Right cardiac atrium (tissue), 5 donors: ENCODE results near the gene RPAP2. TPM values are rescaled to one million over a fixed set of nuclear protein-coding genes. Genes with fewer than 3 reads are reported as not detected.
"Not testable (repeated sequence)": the region's sequence is repeated elsewhere in the genome, so short reads cannot be mapped to it uniquely, and the experiment has no call there.

ENCODE experiments used
- ATAC-seq, 2 donors: fragments of 200-7000 bp; cut with Tn5 transposase; one replicate each; pipeline versions ENCODE4 v1.8.0 to v1.9.1; 2020; ENCODE audit warnings: moderate library complexity in 2 of 2, mild to moderate bottlenecking in 1 of 2
- DNase-seq, 3 donors: peaks; one replicate each; pipeline ENCODE4 v3.0.0-alpha.2; 2020
- H3K27ac ChIP-seq: one replicate; pipeline ENCODE4 v1.5.1; 2013; ENCODE audit warnings: mild to moderate bottlenecking, low read length, control low read depth, moderate library complexity
- H3K27me3 ChIP-seq: one replicate; pipeline ENCODE4 v1.6.1; 2013; ENCODE audit not compliant: control insufficient read depth, insufficient read depth
- H3K4me1 ChIP-seq: one replicate; pipeline ENCODE4 v1.6.1; 2013; ENCODE audit warnings: low read length; ENCODE audit not compliant: control insufficient read depth, insufficient read depth
- H3K4me3 ChIP-seq: one replicate; pipeline ENCODE4 v1.5.1; 2013; ENCODE audit warnings: low read length, control low read depth
- H3K9me3 ChIP-seq: one replicate; pipeline ENCODE4 v1.6.1; 2013; ENCODE audit warnings: low read length; ENCODE audit not compliant: control insufficient read depth
- WGBS: extraction: QIAGEN DNeasy Blood & Tissue Kit; methylation state at CpG from one replicate; pipeline ENCODE4 v1.1.7; 2013; 5-methylcytosine and 5-hydroxymethylcytosine counted together
- intact Hi-C, 4 donors: fragments of 100-400 bp; cut with DNase I; formaldehyde crosslinking; loops; one replicate each; pipeline versions ENCODE4 v1.11.0 to v1.14.0; 2022 to 2023
- polyA plus RNA-seq: library from polyadenylated mRNA; stranded (reverse); fragments of 200-250 nt; gene quantifications from one replicate; pipeline ENCODE4 v1.2.3, GENCODE V29; 2013
- total RNA-seq, 4 donors: library from RNA; stranded (reverse); fragmentation: NEBNext Ultra II Directional; extraction: Animal tissue kit (Norgen Biotek cat#: 25700); gene quantifications; one replicate each; pipeline ENCODE4 v1.2.1, GENCODE V29; 2021
- donor health status: healthy with polysubstance abuse.
- donor health status: DM: no; HTN: yes; CAD: no.
- donor health status: DM: no; HTN: no; CAD: no.
- donor health status: DM: no; HTN: yes; CAD: no; lungs with severe emphysema.
- donor health status: DM: yes; HTN: yes; CAD: no.

Gene RPAP2
- total and polyA plus RNA-seq, 5 donors, result 9.0 to 31.1 (median 26.8) TPM

- Histone ChIP-seq H3K27ac (no peak overlapping the region), H3K4me3 (no peak overlapping the region), H3K27me3 (no peaks in the 10 kb centered on the region), H3K4me1 (no peaks in the 10 kb centered on the region), H3K9me3 (no peaks in the 10 kb centered on the region)
- intact Hi-C loops, result no loop called here
- WGBS, result 68% methylated on average over 2 of the region's 2 CpGs
- ATAC-seq, result no peak
- no peak for DNase-seq
Observed at GRCh38 chr1:92425617-92426016, 126.8 kb downstream of the RPAP2 start.

- no peak overlapping the region for H3K4me3 ChIP-seq
- H3K27me3 ChIP-seq, result no peaks in the 10 kb centered on the region
- H3K9me3 ChIP-seq, result no peaks in the 10 kb centered on the region
- intact Hi-C loops, result no loop called here
- no peak for ATAC-seq
- no peak for DNase-seq
- WGBS, result 80% methylated on average over 1 of the region's 1 CpG
- no peak overlapping the region for H3K27ac ChIP-seq
- H3K4me1 ChIP-seq, result no peaks in the 10 kb centered on the region
Observed at GRCh38 chr1:92430030-92430429, 131.2 kb downstream of the RPAP2 start.

- H3K27me3 ChIP-seq, intact Hi-C loops, ATAC-seq, DNase-seq, H3K4me3 ChIP-seq, H3K4me1 ChIP-seq, H3K9me3 ChIP-seq, H3K27ac ChIP-seq: not testable (repeated sequence)
- 71% methylated on average over 1 of the region's 1 CpG for WGBS
Observed at GRCh38 chr1:92434572-92434971, 135.7 kb downstream of the RPAP2 start.

GRCh38 chr1:92439291-92439690 is 140.4 kb downstream of the RPAP2 start:
- Histone ChIP-seq H3K9me3 (no peaks in the 10 kb centered on the region), H3K4me3 (no peak overlapping the region), H3K27ac (no peak overlapping the region), H3K4me1 (no peaks in the 10 kb centered on the region), H3K27me3 (no peaks in the 10 kb centered on the region)
- no peak for ATAC-seq
- intact Hi-C loops, result no loop called here
- no peak for DNase-seq
- WGBS, result 95% methylated on average over 1 of the region's 1 CpG

GRCh38 chr1:92441316-92441696 is 142.4 kb downstream of the RPAP2 start:
- Histone ChIP-seq H3K27ac (no peak overlapping the region), H3K27me3 (no peaks in the 10 kb centered on the region), H3K4me1 (no peaks in the 10 kb centered on the region), H3K4me3 (no peak overlapping the region), H3K9me3 (no peaks in the 10 kb centered on the region)
- DNase-seq, result no peak
- WGBS, result 93% methylated on average over 9 of the region's 9 CpGs
- intact Hi-C loops, result no loop called here
- no peak for ATAC-seq

GRCh38 chr1:92441697-92442342 is 143.0 kb downstream of the RPAP2 start:
- ATAC-seq (no peak), DNase-seq (no peak)
- no peak overlapping the region for H3K4me3 ChIP-seq
- H3K27ac ChIP-seq, result no peak overlapping the region
- intact Hi-C loops, result no loop called here
- H3K4me1 ChIP-seq, result no peaks in the 10 kb centered on the region
- no peaks in the 10 kb centered on the region for H3K27me3 ChIP-seq
- H3K9me3 ChIP-seq, result no peaks in the 10 kb centered on the region
- 67% methylated on average over 32 of the region's 32 CpGs for WGBS

- intact Hi-C loops, result no loop called here
- DNase-seq, result no peak
Observed at GRCh38 chr1:92442351-92442750, 143.5 kb downstream of the RPAP2 start.

GRCh38 chr1:92443893-92444292 is 145.0 kb downstream of the RPAP2 start:
- 76% methylated on average over 3 of the region's 3 CpGs for WGBS
- no peaks in the 10 kb centered on the region for H3K27me3 ChIP-seq
- ATAC-seq (no peak), DNase-seq (no peak)
- intact Hi-C loops, result no loop called here
- H3K4me1 ChIP-seq, result peaks cover 2% of the 10 kb centered on the region
- no peak overlapping the region for H3K27ac ChIP-seq
- no peak overlapping the region for H3K4me3 ChIP-seq
- no peaks in the 10 kb centered on the region for H3K9me3 ChIP-seq

More at GRCh38 chr1:92442351-92442750, 143.5 kb downstream of the RPAP2 start:
- Histone ChIP-seq H3K4me3 (no peak overlapping the region), H3K4me1 (peaks cover 2% of the 10 kb centered on the region), H3K27me3 (no peaks in the 10 kb centered on the region), H3K9me3 (no peaks in the 10 kb centered on the region), H3K27ac (no peak overlapping the region)
- no peak for ATAC-seq
- WGBS, result 94% methylated on average over 5 of the region's 5 CpGs

GRCh38 chr1:92444351-92444750 is 145.5 kb downstream of the RPAP2 start:
- peaks cover 2% of the 10 kb centered on the region for H3K4me1 ChIP-seq
- DNase-seq (no peak), ATAC-seq (no peak)
- H3K27me3 ChIP-seq, result no peaks in the 10 kb centered on the region
- WGBS, result 63% methylated on average over 1 of the region's 1 CpG
- intact Hi-C loops, result no loop called here
- H3K27ac ChIP-seq, result no peak overlapping the region
- no peak overlapping the region for H3K4me3 ChIP-seq
- H3K9me3 ChIP-seq, result no peaks in the 10 kb centered on the region

- DNase-seq, result no peak
- 97% methylated on average over 2 of the region's 2 CpGs for WGBS
- H3K4me3 ChIP-seq, result no peak overlapping the region
- ATAC-seq, result no peak
- H3K4me1 ChIP-seq, result peaks cover 2% of the 10 kb centered on the region
- intact Hi-C loops, result no loop called here
- no peaks in the 10 kb centered on the region for H3K9me3 ChIP-seq
- H3K27me3 ChIP-seq, result no peaks in the 10 kb centered on the region
- H3K27ac ChIP-seq, result no peak overlapping the region
Observed at GRCh38 chr1:92445865-92446264, 147.0 kb downstream of the RPAP2 start.

GRCh38 chr1:92446546-92446945 is 147.7 kb downstream of the RPAP2 start:
- Histone ChIP-seq H3K27me3 (no peaks in the 10 kb centered on the region), H3K4me1 (peaks cover 2% of the 10 kb centered on the region), H3K27ac (no peak overlapping the region), H3K4me3 (no peak overlapping the region), H3K9me3 (no peaks in the 10 kb centered on the region)
- no peak for ATAC-seq
- intact Hi-C loops, result no loop called here
- DNase-seq, result no peak
- 21% methylated on average over 2 of the region's 2 CpGs for WGBS
